Fibroblast of the aortic adventitia (primary cell): ENCODE data around the gene TBC1D22A. TPM values are rescaled to one million over a fixed set of nuclear protein-coding genes. Genes with fewer than 3 reads are reported as not detected.

Experiments used
- DNase-seq: peaks from one replicate; pipeline ENCODE4 v3.0.0-alpha.2; 2010; ENCODE audit warnings: low read depth
- H3K4me3 ChIP-seq: 2 replicates; pipeline ENCODE4 v1.5.1; 2011; ENCODE audit warnings: low read depth, mild to moderate bottlenecking, control low read depth, low read length, moderate library complexity
- total RNA-seq: library from RNA; depleted of rRNA; stranded (reverse); fragments of >200 nt; gene quantifications from 2 replicates; pipeline ENCODE4 v1.2.3, GENCODE V29; 2012; ENCODE audit warnings: low replicate concordance
- TF ChIP-seq, protein P1 (sequence below): IDR thresholded peaks from 2 replicates; pipeline ENCODE4 v1.5.1; 2011; ENCODE audit warnings: mild to moderate bottlenecking, low read length, control low read depth, inconsistent platforms; ENCODE audit not compliant: insufficient read depth

TBC1D22A gene
- total RNA-seq, 1 donor: 13.8 TPM

DNA sequence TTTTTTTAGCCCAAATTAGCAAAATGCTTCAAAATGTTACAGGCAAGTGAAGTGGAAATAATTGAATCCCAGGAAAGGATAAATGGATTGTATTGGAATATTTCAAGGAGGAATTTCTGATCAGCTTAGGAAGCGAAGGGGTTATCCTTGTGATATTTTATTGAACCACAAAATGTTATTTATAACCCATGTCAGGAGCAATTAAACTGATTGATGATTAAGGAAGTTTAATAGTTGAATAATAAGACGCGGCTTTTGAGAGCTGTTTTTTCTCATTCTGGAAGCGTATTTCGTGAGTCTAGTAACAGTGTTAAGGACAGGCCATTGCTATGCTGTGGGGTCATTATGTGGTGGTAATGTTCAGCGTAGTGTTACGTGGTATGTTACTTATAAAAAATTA is 192.3 kb downstream of the TBC1D22A start:
- DNase-seq: no peak
- TF ChIP-seq, protein P1, sequence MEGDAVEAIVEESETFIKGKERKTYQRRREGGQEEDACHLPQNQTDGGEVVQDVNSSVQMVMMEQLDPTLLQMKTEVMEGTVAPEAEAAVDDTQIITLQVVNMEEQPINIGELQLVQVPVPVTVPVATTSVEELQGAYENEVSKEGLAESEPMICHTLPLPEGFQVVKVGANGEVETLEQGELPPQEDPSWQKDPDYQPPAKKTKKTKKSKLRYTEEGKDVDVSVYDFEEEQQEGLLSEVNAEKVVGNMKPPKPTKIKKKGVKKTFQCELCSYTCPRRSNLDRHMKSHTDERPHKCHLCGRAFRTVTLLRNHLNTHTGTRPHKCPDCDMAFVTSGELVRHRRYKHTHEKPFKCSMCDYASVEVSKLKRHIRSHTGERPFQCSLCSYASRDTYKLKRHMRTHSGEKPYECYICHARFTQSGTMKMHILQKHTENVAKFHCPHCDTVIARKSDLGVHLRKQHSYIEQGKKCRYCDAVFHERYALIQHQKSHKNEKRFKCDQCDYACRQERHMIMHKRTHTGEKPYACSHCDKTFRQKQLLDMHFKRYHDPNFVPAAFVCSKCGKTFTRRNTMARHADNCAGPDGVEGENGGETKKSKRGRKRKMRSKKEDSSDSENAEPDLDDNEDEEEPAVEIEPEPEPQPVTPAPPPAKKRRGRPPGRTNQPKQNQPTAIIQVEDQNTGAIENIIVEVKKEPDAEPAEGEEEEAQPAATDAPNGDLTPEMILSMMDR: no peak
- H3K4me3 ChIP-seq: no peak overlapping the region

DNA sequence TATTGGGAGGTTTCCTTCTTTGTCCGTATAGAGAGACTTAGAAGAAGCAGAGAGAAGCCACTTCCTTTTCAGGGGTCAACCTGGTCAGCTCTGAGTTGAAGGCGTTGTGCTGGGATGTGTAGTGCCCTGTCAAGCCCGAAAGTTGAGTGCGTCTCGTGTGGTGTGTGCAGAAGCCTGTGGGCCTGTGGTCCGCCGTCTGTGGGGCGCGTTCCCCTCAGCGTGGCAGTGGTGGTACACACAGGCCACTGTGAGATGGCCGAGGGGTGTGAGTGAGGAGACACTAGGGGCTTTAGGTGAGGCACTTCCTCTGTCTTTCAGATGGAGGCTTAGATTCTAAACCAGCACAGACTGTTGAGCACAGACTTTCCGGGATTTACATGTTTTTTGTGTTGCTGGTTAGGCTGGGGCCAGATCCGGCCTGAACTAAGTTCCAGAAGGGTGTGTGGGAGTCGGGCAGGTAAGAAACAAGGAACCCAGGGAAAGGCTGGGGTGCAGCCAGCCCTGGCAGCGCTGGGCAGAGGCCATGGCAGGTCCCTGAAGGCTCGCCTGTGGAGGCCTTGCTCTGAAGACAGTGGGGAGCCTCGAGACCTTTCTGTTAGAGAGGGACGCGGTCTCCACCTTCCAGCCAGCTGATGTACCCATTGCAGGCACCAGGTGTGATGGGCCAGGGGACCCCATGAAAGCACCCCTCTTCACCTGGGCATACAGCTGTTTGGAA is 194.2 kb downstream of the TBC1D22A start:
- TF ChIP-seq, protein P1: no peak
- no peak overlapping the region for H3K4me3 ChIP-seq
- no peak for DNase-seq

DNA sequence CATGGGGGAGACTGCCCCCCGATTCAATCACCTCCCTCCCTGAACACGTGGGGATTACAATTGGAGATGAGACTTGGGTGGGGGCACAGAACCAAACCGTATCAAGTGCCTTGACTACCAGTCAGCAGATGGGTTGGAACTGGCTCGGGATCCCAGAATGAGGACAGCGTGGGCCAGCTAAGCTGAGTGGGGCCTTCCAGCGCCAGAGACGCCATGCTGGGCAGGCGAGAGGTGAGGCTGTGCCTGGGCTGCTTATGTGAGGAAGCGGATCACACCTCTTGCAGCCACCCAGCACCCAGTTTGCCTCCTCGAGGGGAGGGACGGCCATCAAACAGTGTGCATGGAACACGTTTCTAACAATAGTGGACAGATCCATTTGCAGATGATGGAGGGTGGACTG is 195.1 kb downstream of the TBC1D22A start:
- TF ChIP-seq, protein P1: no peak
- no peak overlapping the region for H3K4me3 ChIP-seq
- DNase-seq: no peak

DNA sequence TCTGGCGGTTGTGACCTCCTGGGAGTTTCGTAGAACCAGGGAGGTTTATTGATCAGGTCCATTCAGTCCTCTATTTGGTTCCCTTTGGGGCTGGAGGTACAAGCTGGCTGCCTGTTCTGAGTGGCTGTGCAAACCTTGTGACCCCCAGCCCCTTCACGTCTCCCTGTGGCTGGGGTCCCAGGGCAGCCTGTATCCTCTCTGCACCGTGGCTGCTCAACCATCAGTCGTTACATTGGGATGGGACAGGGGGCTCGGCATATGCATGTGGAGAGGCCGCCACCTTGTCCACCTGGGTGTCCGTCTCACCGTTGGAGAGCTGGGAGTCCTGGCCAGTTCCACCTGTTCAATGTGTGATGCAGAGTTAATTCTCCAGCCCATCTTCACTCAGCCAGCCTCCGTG is 195.7 kb downstream of the TBC1D22A start:
- no peak overlapping the region for H3K4me3 ChIP-seq
- TF ChIP-seq, protein P1: no peak
- no peak for DNase-seq

DNA sequence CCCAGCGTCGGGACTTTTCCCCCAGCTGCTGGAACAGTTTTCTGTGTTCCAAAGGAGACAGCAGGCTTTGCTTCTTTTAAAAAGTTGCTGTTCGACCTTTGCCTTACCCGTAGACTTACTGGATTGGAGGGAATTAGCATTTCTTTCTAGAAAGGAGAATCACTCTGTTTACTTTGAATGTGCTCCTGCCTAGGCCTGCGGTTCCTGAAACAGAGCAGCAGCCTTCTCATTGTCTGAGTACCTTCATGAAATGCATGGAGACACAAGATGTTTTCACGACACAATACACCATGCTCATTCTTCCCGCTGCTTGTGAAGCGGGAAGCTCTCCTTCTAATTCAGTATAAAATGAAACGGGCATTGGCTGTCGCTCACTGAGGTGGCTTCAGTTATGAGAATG is 196.2 kb downstream of the TBC1D22A start:
- no peak overlapping the region for H3K4me3 ChIP-seq
- TF ChIP-seq, protein P1: no peak
- DNase-seq: no peak

DNA sequence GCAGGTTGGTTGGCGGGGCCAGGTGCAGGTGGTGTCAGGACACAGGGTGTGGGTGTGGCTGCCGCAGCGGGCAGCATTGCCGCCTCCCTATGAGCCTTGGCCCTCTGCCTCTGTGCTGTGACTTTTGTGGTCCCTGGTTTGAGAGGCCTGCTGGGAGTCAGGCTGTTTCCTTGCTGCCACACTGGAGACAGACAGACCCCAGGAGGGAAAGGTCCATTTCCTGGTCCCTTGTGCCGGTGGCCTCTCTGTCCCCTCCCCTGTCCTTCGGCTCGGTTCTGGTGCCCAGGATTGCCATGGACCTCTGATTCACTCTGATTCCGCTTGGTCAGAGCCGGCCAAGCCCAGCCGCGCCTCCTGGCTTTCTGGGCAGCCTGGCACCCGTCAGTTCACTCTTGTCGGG is 196.9 kb downstream of the TBC1D22A start:
- H3K4me3 ChIP-seq: no peak overlapping the region
- TF ChIP-seq, protein P1: no peak

DNA sequence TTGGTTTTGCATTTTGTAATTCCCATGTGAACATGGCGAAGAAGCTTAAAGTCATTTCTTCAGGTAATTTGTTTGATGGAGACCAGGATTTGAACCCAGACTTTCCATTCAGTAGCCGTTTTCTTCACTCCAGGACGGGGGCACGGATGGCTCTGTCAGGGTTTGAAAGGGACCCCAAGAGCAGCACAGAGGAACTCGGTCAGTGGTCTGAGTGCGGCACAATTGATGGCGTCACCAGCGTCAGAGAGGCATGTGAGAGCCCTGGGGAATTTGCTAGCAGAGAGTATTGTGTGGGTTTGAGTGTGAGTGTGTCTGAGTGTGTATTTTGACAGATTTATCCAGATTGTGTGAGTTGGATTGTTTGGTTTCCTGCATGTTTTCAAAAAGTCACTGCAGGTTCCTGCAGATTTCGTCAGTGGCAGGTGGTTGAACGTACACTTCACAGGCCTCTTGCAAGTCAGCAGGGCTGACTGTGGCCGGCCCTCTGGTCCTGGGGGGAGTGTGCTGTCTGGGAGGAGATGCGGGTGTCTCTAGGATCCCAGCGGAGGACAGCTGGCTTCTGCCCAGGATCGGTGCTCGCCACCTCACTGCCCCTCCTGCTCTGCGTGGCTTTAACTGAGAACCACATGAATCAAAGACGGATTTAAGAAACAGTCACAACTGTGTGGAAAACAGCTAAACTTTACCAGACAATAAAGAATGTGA is 199.3 kb downstream of the TBC1D22A start:
- no peak overlapping the region for H3K4me3 ChIP-seq
- DNase-seq: no peak
- TF ChIP-seq, protein P1: no peak

More for the DNA sequence above, 196.9 kb downstream of the TBC1D22A start:
- DNase-seq: no peak
